SH-SY5Y (cell line): Measurements from ENCODE around the gene NPHP3.

ENCODE experiments used
- GATA2 ChIP-seq: IDR thresholded peaks from 2 replicates; pipeline ENCODE4 v1.6.1; 2011; ENCODE audit warnings: mild to moderate bottlenecking, low read depth, low read length
- GATA3 ChIP-seq: IDR thresholded peaks from 2 replicates; pipeline ENCODE4 v1.6.1; 2011; ENCODE audit warnings: low read depth, mild to moderate bottlenecking, low read length, moderate library complexity

- no peak for TF ChIP-seq GATA2
- no peak for TF ChIP-seq GATA3
These were observed 61.5 kb downstream of the NPHP3 start for GRCh38 chr3:132660811-132661070.
